8988T (cell line): ENCODE measurements around the gene CD46.
A peak's percentile ranks its signal among the peaks of the same experiment; 100 is the strongest.

Source experiments
- DNase-seq: peaks from one replicate; pipeline ENCODE4 v3.0.0; 2011

CD46 gene

DNA sequence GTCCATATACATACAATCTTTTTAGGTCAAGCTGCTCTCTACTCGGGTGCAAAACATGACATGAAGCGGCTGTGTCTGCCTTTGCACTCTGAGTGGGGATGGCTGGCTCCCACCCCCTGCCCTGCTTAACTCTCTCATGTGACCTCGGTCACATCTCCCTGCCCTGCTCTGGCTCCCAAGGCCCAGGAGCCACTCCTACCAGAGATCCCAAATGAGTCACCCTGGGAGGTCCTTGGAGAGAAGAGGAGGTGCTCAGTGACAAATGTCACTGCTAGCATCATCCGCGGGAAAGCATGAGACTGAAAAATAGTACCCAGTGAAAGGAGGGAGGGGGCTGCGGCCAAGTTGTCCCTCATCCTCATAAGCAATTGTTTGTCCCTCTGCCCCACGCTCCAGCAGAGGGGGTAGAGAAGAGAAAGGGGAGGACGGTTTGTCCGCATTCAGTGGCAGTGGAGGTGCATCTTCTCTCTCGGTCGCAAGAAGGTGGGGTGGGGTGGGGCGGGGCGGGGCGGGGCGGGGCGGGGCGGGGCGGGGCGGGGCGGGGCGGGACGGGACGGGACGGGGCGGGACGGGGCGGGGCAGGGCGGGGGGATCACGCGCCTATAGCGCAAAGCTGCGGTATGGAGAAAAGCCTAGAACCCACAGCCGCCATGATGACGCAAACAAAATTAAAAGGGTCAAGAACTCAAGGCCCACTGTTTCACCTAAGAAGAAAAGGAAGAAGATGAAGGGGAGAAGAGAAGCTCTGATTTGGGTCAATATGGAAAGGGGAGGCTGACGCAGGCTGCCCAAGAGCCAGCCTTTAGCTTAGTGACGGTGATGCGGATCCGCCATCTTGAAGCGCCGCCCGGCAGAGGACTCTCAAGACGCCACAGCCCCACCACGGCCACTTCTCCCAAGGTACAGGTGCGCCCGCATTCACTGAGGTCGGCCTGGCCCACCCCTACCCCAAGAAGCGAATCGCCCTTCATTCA, 66.2 kb downstream of the CD46 start:
- no peak for DNase-seq

DNA sequence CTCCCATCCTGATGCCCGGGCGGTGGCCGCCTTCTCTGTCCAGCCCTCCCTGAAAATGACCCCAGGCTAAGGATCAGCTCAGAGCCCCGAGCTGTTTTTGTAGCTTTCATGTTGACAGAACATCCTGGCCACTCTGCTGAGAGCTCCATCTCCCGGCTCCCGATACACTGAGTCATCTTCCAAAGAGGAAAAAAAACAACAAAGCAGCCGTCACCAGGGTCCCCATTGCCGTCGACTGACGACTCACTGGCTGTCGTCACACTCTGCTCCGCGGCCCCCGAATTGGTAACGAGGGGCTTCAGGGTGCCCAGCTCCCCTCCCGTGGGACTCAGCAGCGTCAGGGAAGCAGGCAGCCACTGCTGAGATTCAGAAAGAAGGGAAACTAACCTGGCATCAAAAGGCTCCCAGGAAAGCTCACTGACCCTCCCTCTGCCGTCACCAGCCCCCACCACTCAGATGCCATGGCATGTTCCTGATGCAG, 67.2 kb downstream of the CD46 start:
- no peak for DNase-seq

- DNase-seq: no peak
These were observed 69.0 kb downstream of the CD46 start for GRCh38 chr1:207820568-207821463.

GRCh38 chr1:207821464-207822045, 69.7 kb downstream of the CD46 start:
- DNase-seq: no peak

- DNase-seq: no peak
These were observed 70.3 kb downstream of the CD46 start for GRCh38 chr1:207822124-207822601.

GRCh38 chr1:207822602-207823451, 71.0 kb downstream of the CD46 start:
- DNase-seq: peak; percentile 63

DNA sequence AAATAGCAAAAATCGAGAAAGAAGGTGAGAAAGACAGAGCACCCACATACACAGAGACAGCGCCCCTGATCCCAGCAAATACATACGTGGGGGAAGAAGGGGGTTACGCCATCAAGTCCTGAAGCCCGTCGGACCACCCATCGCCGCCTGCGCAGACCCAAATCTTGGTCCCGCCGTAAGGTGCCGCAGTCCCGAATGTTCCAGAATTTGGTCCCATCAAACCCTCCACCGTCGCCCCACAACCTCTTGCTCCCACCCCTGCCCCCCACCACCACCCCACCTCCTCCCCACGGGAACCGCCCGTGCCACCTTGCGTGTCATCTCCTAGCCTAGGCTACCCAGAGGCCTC, 71.7 kb downstream of the CD46 start:
- no peak for DNase-seq

- DNase-seq: peak; percentile 77
These were observed 72.2 kb downstream of the CD46 start for GRCh38 chr1:207823880-207824566.

GRCh38 chr1:207824691-207825408, 73.0 kb downstream of the CD46 start:
- DNase-seq: no peak

DNA sequence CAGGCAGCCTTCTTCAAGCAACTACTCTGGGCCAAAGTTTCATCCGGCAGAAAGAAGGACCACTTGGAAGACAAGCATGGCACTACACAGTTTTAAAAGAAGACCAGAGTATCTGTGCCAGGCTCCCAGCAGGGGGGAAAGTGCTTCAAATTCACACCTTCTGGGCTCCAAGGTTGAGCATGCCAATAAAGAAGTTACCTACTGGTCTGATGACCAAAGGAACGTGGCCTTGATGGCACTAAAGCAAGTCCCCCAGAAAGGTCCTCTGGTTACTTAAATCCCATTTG, 73.5 kb downstream of the CD46 start:
- DNase-seq: no peak

- DNase-seq: no peak
These were observed 74.1 kb downstream of the CD46 start for GRCh38 chr1:207825719-207826556.

- no peak for DNase-seq
These were observed 75.0 kb downstream of the CD46 start for GRCh38 chr1:207826557-207827487.

GRCh38 chr1:207827488-207827830, 75.6 kb downstream of the CD46 start:
- DNase-seq: no peak

- DNase-seq: no peak
These were observed 76.2 kb downstream of the CD46 start for GRCh38 chr1:207828046-207828445.

- DNase-seq: no peak
These were observed 76.8 kb downstream of the CD46 start for GRCh38 chr1:207828485-207829158.

DNA sequence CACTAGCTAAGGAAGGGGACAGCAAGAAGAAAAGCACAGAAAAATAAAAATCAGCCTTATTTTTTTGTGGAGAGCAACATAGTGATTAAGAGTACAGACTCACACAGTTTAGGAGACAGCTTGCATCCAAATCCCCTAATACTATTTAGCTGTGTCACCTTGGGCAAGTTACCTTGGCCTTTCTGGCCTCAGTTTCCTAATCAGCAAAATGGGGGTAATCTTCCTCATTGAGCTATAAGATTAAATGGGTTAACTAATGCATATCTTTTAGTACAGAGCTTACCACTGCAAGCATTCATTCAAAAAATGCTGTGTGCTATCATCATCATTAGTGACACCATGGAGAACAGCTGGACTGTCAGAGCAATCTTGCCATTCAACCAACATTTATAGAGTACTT, 77.7 kb downstream of the CD46 start:
- DNase-seq: no peak

GRCh38 chr1:207830788-207831187, 78.9 kb downstream of the CD46 start:
- no peak for DNase-seq
